Suppressor macrophage (primary cell): Measurements from ENCODE around the gene MAG.
"Not testable (repeated sequence)": the region's sequence is repeated elsewhere in the genome, so short reads cannot be mapped to it uniquely, and the experiment has no call there.

Source experiments
- DNase-seq, 4 experiments: peaks; one replicate each; pipeline ENCODE4 v3.0.0-alpha.2; 2020 to 2022

The MAG gene

DNA sequence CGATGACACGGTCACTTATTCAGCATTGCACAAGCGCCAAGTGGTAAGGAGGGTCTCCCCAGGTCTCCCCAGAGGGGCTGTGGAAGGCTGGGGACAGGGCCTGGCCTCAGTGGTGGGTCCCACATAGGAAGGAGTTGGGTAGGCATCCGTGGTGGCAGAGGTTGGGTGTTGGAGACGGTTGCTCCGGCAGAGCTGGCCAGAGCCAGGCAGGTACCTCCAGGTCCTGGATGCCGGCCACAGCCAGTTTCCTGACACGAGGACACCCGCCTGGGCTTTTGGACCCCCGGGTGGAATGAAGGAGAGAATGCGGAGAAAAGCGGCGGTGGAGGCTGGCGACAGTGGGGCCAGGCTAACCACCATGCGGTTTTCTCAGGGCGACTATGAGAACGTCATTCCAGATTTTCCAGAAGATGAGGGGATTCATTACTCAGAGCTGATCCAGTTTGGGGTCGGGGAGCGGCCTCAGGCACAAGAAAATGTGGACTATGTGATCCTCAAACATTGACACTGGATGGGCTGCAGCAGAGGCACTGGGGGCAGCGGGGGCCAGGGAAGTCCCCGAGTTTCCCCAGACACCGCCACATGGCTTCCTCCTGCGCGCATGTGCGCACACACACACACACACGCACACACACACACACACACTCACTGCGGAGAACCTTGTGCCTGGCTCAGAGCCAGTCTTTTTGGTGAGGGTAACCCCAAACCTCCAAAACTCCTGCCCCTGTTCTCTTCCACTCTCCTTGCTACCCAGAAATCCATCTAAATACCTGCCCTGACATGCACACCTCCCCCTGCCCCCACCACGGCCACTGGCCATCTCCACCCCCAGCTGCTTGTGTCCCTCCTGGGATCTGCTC lies 54.5 kb downstream of the MAG start:
- DNase-seq: peak; percentile 43 to 68 (median 54)

DNA sequence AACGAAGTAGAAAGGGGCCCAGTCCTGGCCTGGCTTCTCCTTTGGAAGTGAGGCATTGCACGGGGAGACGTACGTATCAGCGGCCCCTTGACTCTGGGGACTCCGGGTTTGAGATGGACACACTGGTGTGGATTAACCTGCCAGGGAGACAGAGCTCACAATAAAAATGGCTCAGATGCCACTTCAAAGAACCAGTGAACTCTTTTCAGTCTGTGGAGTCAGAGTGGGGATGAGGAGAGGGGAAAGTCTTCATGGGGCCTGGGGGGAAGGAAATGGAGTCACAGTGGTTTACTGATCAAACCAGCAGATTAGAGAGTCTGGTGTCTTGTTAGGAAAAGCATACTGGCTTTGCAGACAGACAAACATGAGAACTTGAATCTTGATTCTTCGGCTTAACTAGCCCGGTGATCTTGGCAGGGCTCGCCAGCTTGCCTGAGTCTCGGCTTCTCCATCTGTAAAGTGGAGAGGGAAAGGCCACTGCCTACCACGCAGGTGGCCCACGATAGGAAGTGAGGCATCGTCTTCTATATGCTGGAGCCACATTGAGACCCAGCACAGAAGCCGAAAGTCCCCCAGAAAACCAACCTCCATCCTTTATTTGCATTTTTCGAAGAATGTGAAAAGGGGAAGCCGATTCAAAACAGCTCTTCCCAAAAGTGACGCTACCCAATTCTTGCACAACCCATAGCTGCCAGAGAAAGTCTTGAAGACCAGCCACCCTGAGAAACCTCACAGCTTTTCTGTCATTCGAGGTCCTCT lies 55.4 kb downstream of the MAG start, which contains the start of gene FFAR1:
Gene FFAR1 (plus strand): TSS at position 732 of the 759 bp plus-strand sequence. CDS start 3,650 bp downstream, outside the sequence.
- peak; percentile 86 to 93 (median 89) for DNase-seq

- DNase-seq: no peak
These were observed 56.0 kb downstream of the MAG start for GRCh38 chr19:35347930-35348298.

- DNase-seq: no peak
These were observed 57.1 kb downstream of the MAG start for GRCh38 chr19:35348911-35349611.

DNA sequence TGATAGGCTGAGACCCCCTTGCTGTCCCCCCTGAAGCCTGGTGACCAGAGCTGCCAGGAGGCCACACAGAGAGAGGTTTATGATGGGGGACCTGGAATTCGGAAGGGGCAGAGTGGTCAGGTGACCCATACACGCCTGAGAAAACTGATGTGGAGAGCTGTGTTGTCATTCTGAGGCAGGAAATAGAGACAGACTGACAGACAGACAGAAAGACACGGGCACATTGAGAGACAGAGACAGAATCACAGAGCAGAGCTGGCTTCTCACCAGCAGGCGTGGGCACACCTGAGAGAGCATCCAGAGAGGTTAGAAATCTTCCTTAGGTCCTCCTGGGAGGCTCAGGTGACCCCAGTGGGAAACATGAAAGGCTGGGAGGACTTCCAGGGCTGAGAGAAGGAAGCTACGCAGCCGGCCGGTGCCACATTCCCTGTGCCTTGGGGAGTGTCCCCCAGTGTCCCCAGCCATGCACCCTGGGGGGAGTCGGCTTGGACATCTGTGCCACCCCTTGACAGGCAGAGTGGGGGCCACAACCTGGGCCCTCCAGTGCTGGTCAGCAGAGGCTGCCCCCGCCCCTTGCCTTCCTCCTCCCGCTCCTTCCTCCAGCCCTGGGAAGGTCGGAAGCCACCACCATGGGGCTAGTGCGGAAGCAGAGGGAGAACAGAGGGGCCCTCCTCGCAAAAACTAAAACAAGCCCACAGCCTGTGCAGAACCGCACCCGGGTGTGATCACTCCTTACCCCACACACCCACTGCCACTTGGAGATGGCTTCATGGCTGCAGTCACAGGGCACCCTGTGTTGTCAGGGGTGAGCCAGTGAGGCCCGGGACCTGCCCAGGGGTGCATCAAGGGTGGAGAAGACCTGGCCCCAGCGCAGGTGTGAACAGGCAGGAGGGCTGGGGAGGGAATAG lies 57.9 kb downstream of the MAG start:
- DNase-seq: no peak

- no peak for DNase-seq
These were observed 58.6 kb downstream of the MAG start for GRCh38 chr19:35350591-35350990.

DNA sequence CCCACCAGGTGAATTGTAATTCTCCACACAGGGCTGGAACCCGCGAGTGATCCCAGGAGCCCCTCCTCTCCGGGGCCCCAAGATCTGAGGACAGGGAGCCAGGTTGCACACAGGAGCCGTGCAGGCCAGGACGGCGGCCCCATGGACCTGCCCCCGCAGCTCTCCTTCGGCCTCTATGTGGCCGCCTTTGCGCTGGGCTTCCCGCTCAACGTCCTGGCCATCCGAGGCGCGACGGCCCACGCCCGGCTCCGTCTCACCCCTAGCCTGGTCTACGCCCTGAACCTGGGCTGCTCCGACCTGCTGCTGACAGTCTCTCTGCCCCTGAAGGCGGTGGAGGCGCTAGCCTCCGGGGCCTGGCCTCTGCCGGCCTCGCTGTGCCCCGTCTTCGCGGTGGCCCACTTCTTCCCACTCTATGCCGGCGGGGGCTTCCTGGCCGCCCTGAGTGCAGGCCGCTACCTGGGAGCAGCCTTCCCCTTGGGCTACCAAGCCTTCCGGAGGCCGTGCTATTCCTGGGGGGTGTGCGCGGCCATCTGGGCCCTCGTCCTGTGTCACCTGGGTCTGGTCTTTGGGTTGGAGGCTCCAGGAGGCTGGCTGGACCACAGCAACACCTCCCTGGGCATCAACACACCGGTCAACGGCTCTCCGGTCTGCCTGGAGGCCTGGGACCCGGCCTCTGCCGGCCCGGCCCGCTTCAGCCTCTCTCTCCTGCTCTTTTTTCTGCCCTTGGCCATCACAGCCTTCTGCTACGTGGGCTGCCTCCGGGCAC lies 59.6 kb downstream of the MAG start:
- DNase-seq: no peak

- DNase-seq: no peak
These were observed 60.2 kb downstream of the MAG start for GRCh38 chr19:35352177-35352447.

GRCh38 chr19:35352448-35353304 lies 60.7 kb downstream of the MAG start:
- DNase-seq: peak; percentile 83 to 93 (median 90)

DNA sequence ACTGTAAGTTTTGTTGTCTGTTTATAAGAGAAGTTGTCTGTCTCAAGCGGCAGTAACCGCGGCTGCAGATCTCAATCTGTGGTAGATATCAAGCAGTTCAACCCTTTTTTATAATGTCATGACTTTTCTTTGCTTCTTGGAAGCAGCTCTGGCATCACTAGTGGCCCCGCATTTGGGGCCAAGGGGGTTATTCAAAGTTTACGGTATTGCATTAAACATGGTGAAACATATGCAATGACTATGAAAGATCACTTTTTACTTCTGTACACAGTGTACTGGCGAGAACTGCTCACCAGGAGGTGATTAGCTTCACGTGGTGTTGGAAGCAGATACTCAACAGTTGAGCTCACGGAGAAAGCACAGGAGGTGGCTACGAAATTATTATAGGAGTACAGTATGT lies 61.7 kb downstream of the MAG start:
- DNase-seq: peak in 2 of 4 experiments; percentile 17

GRCh38 chr19:35354898-35355297 lies 62.9 kb downstream of the MAG start:
- no peak for DNase-seq

GRCh38 chr19:35355791-35356460 lies 64.0 kb downstream of the MAG start:
- no peak for DNase-seq

- peak; percentile 90 to 96 (median 92) for DNase-seq
These were observed 66.1 kb downstream of the MAG start, which contains the start of gene FFAR3 for GRCh38 chr19:35357867-35358573. TSS of gene FFAR3 (plus strand) at chr19:35358460. CDS start at chr19:35358891, 431 bp downstream.

DNA sequence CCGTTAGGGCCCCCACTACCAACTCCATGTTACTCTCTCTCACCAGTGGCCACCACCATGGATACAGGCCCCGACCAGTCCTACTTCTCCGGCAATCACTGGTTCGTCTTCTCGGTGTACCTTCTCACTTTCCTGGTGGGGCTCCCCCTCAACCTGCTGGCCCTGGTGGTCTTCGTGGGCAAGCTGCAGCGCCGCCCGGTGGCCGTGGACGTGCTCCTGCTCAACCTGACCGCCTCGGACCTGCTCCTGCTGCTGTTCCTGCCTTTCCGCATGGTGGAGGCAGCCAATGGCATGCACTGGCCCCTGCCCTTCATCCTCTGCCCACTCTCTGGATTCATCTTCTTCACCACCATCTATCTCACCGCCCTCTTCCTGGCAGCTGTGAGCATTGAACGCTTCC lies 66.9 kb downstream of the MAG start:
- not testable (repeated sequence) for DNase-seq

DNA sequence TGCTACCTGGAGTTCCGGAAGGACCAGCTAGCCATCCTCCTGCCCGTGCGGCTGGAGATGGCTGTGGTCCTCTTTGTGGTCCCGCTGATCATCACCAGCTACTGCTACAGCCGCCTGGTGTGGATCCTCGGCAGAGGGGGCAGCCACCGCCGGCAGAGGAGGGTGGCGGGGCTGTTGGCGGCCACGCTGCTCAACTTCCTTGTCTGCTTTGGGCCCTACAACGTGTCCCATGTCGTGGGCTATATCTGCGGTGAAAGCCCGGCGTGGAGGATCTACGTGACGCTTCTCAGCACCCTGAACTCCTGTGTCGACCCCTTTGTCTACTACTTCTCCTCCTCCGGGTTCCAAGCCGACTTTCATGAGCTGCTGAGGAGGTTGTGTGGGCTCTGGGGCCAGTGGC lies 67.4 kb downstream of the MAG start:
- DNase-seq: not testable (repeated sequence)

- not testable (repeated sequence) for DNase-seq
These were observed 68.1 kb downstream of the MAG start for GRCh38 chr19:35360081-35360480.

DNA sequence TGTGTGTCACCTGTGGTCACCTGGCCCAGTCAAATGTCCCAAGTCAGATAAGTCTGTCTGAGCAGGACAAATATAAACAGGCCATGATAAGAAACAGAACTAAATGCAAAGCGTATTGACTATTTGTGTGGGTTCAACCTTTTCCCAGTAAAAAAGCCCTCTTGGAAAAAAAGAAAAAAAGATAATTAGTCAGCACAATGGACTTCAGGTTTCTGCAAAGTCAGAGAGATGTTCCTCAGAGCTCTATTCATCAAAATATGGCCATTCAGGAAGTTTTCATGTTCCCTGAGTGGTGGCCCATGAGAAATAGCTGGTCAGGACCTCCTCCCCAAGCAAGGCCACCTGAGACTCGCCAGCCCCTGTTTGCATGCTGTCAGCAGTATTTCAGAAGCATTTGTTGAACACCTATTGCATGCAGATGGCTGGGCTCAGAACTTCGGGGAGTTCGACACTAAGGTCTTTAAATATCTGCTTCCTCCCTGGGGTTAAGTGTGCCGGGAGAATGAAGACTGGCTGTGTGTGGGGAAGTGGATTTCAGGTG lies 69.0 kb downstream of the MAG start:
- no peak for DNase-seq

GRCh38 chr19:35362261-35363000 lies 70.5 kb downstream of the MAG start:
- DNase-seq: no peak
